GM19238 (cell line): Measurements from ENCODE around the gene ULBP2.
"Not testable (repeated sequence)": the region's sequence is repeated elsewhere in the genome, so short reads cannot be mapped to it uniquely, and the experiment has no call there.

Experiments
- DNase-seq: peaks from one replicate; pipeline ENCODE4 v3.0.0; 2011; ENCODE audit warnings: low spot score; ENCODE audit not compliant: insufficient read length

The ULBP2 gene

GRCh38 chr6:149967591-149967990 is 25.8 kb downstream of the ULBP2 start:
- no peak for DNase-seq

- not testable (repeated sequence) for DNase-seq
Observed at GRCh38 chr6:149967999-149968398, 26.2 kb downstream of the ULBP2 start.

- DNase-seq = not testable (repeated sequence)
Observed at GRCh38 chr6:149968909-149969308, 27.1 kb downstream of the ULBP2 start.

GRCh38 chr6:149969635-149970034 is 27.8 kb downstream of the ULBP2 start:
- no peak for DNase-seq

- DNase-seq = not testable (repeated sequence)
Observed at GRCh38 chr6:149974394-149974793, 32.6 kb downstream of the ULBP2 start.

- no peak for DNase-seq
Observed at GRCh38 chr6:149974825-149975224, 33.0 kb downstream of the ULBP2 start.

- DNase-seq = no peak
Observed at GRCh38 chr6:149975400-149975799, 33.6 kb downstream of the ULBP2 start.

- no peak for DNase-seq
Observed at GRCh38 chr6:149977221-149977620, 35.4 kb downstream of the ULBP2 start.

- DNase-seq = no peak
Observed at GRCh38 chr6:149978610-149979009, 36.8 kb downstream of the ULBP2 start.

GRCh38 chr6:149979293-149979692 is 37.5 kb downstream of the ULBP2 start:
- DNase-seq = no peak

GRCh38 chr6:149983145-149983544 is 41.3 kb downstream of the ULBP2 start:
- DNase-seq = no peak

GRCh38 chr6:149984773-149985172 is 43.0 kb downstream of the ULBP2 start:
- no peak for DNase-seq

- no peak for DNase-seq
Observed at GRCh38 chr6:149985481-149985937, 43.7 kb downstream of the ULBP2 start.

GRCh38 chr6:149987602-149988107 is 45.8 kb downstream of the ULBP2 start:
- DNase-seq = no peak

GRCh38 chr6:149988550-149989346 is 46.9 kb downstream of the ULBP2 start:
- DNase-seq = no peak

- DNase-seq = no peak
Observed at GRCh38 chr6:149990212-149990660, 48.4 kb downstream of the ULBP2 start.

- no peak for DNase-seq
Observed at GRCh38 chr6:149990661-149991471, 49.1 kb downstream of the ULBP2 start.

GRCh38 chr6:149991472-149991795 is 49.6 kb downstream of the ULBP2 start:
- DNase-seq = not testable (repeated sequence)

- no peak for DNase-seq
Observed at GRCh38 chr6:149991838-149992237, 50.0 kb downstream of the ULBP2 start.

GRCh38 chr6:149995235-149995750 is 53.5 kb downstream of the ULBP2 start:
- DNase-seq = no peak

- no peak for DNase-seq
Observed at GRCh38 chr6:149995971-149996370, 54.2 kb downstream of the ULBP2 start.
